CD14-positive monocyte (primary cell): ENCODE results near the gene ANKRD13C. TPM values are rescaled to one million over a fixed set of nuclear protein-coding genes. Genes with fewer than 3 reads are reported as not detected.

Experiments
- DNase-seq, 3 donors: peaks; one replicate each; pipeline ENCODE4 v3.0.0-alpha.2; 2011 to 2022
- H2AFZ ChIP-seq: 2 replicates; pipeline ENCODE4 v1.6.0; 2012; ENCODE audit warnings: mild to moderate bottlenecking, low read depth, low read length, inconsistent platforms; ENCODE audit not compliant: insufficient read depth, poor library complexity, severe bottlenecking
- H3K27ac ChIP-seq, 2 donors: 1 replicate in 1 of 2; 2 replicates in 1 of 2; pipeline ENCODE4 v1.5.1; 2012 to 2013; ENCODE audit warnings: low read length in 2 of 2, control low read depth in 1 of 2, inconsistent platforms in 1 of 2, low read depth in 1 of 2, mild to moderate bottlenecking in 1 of 2
- H3K27me3 ChIP-seq, 2 donors: one replicate each; pipeline versions ENCODE4 v1.6.0 to v1.6.1; 2011 to 2013; ENCODE audit warnings: low read length in 2 of 2; ENCODE audit not compliant: control insufficient read depth in 2 of 2, insufficient read depth in 2 of 2
- H3K36me3 ChIP-seq, 2 donors: replicated peaks in 1 of 2; 1 replicate in 1 of 2; 2 replicates in 1 of 2; pipeline versions ENCODE4 v1.5.1 to v1.6.1; 2012 to 2013; ENCODE audit warnings: low read length in 2 of 2, control low read depth in 1 of 2, inconsistent platforms in 1 of 2, mild to moderate bottlenecking in 1 of 2; ENCODE audit not compliant: insufficient read depth in 2 of 2, control insufficient read depth in 1 of 2
- H3K4me1 ChIP-seq, 2 donors: 1 replicate in 1 of 2; 2 replicates in 1 of 2; pipeline versions ENCODE4 v1.5.1 to v1.6.1; 2012 to 2013; ENCODE audit warnings: low read length in 2 of 2, control low read depth in 1 of 2, inconsistent platforms in 1 of 2, mild to moderate bottlenecking in 1 of 2, moderate library complexity in 1 of 2; ENCODE audit not compliant: insufficient read depth in 2 of 2, control insufficient read depth in 1 of 2
- H3K4me2 ChIP-seq: replicated peaks from 2 replicates; pipeline ENCODE3; 2012; ENCODE audit warnings: low read length, moderate library complexity, mild to moderate bottlenecking; ENCODE audit not compliant: poor library complexity, severe bottlenecking; ENCODE audit errors: extremely low read depth
- H3K4me3 ChIP-seq, 3 experiments: fragments of 200-600 bp in 1 of 3; sonication (generic) in 1 of 3; replicated peaks in 1 of 3; 1 replicate in 2 of 3; 2 replicates in 1 of 3; pipeline ENCODE4 v1.5.1; 2011 to 2013; ENCODE audit warnings: low read length in 3 of 3, mild to moderate bottlenecking in 3 of 3, control low read depth in 2 of 3, low read depth in 2 of 3, inconsistent platforms in 1 of 3, moderate library complexity in 1 of 3
- H3K79me2 ChIP-seq: 2 replicates; pipeline ENCODE4 v1.6.0; 2012; ENCODE audit warnings: mild to moderate bottlenecking, control low read depth, inconsistent platforms, low read length, moderate library complexity; ENCODE audit not compliant: insufficient read depth
- H3K9ac ChIP-seq: 2 replicates; pipeline ENCODE4 v1.6.0; 2017; ENCODE audit warnings: low read length, mild to moderate bottlenecking; ENCODE audit not compliant: insufficient read depth, poor library complexity, severe bottlenecking
- H3K9me3 ChIP-seq, 2 donors: replicated peaks in 1 of 2; 1 replicate in 1 of 2; 2 replicates in 1 of 2; pipeline versions ENCODE4 v1.5.1 to v1.6.1; 2012 to 2013; ENCODE audit warnings: low read length in 2 of 2, control low read depth in 1 of 2; ENCODE audit not compliant: control insufficient read depth in 1 of 2, insufficient read depth in 1 of 2
- H4K20me1 ChIP-seq: 2 replicates; pipeline ENCODE4 v1.6.0; 2012; ENCODE audit warnings: mild to moderate bottlenecking, low read length, control low read depth, moderate library complexity; ENCODE audit not compliant: insufficient read depth
- H3K27ac Mint-ChIP-seq, 7 donors: one replicate each; pipeline ENCODE4 v1.8.0; 2020; ENCODE audit warnings: mild to moderate bottlenecking in 7 of 7, mixed read lengths in 7 of 7, moderate library complexity in 6 of 7, inconsistent platforms in 2 of 7
- H3K27me3 Mint-ChIP-seq, 3 donors: one replicate each; pipeline ENCODE4 v1.8.0; 2021 to 2022; ENCODE audit warnings: low read depth in 3 of 3, mild to moderate bottlenecking in 3 of 3, mixed read lengths in 3 of 3, moderate library complexity in 3 of 3, inconsistent platforms in 1 of 3
- H3K36me3 Mint-ChIP-seq, 2 donors: one replicate each; pipeline ENCODE4 v1.8.0; 2020; ENCODE audit warnings: mixed read lengths in 2 of 2, inconsistent platforms in 1 of 2, mild to moderate bottlenecking in 1 of 2
- H3K4me1 Mint-ChIP-seq: one replicate; pipeline ENCODE4 v1.8.0; 2020; ENCODE audit warnings: mild to moderate bottlenecking, mixed read lengths
- H3K4me3 Mint-ChIP-seq, 2 donors: one replicate each; pipeline ENCODE4 v1.8.0; 2020; ENCODE audit warnings: mild to moderate bottlenecking in 2 of 2, mixed read lengths in 2 of 2, moderate library complexity in 1 of 2
- H3K9me3 Mint-ChIP-seq, 7 donors: one replicate each; pipeline ENCODE4 v1.8.0; 2020 to 2022; ENCODE audit warnings: mixed read lengths in 7 of 7, mild to moderate bottlenecking in 6 of 7, moderate library complexity in 6 of 7, inconsistent platforms in 2 of 7
- WGBS: methylation state at CpG from one replicate; pipeline ENCODE4 v1.1.5; 2013; ENCODE audit warnings: missing lambda C conversion rate; ENCODE audit not compliant: insufficient coverage; 5-methylcytosine and 5-hydroxymethylcytosine counted together
- intact Hi-C, 2 donors: fragments of 100-400 bp; cut with micrococcal nuclease; formaldehyde crosslinking; loops; one replicate each; pipeline versions ENCODE4 v1.15.0 to v1.15.1; 2023
- polyA plus RNA-seq, 3 donors: library from polyadenylated mRNA; depleted of rRNA in 1 of 3; unstranded in 2 of 3; stranded (reverse) in 1 of 3; fragments of 300-500 nt in 2 of 3; fragments of >200 nt in 1 of 3; fragmentation: Illumina TruSeq in 2 of 3; gene quantifications; 1 replicate in 2 of 3; 2 replicates in 1 of 3; pipeline ENCODE4 v1.2.3, GENCODE V29; 2012 to 2021
- TF ChIP-seq, protein P1 (sequence below): fragments of 200-600 bp; IDR thresholded peaks from one replicate; pipeline ENCODE4 v1.8.0; 2022; ENCODE audit warnings: antibody characterized with exemption, mild to moderate bottlenecking

ANKRD13C gene
- polyA plus RNA-seq, 3 donors = 4.5 to 7.6 (median 6.5) TPM

DNA sequence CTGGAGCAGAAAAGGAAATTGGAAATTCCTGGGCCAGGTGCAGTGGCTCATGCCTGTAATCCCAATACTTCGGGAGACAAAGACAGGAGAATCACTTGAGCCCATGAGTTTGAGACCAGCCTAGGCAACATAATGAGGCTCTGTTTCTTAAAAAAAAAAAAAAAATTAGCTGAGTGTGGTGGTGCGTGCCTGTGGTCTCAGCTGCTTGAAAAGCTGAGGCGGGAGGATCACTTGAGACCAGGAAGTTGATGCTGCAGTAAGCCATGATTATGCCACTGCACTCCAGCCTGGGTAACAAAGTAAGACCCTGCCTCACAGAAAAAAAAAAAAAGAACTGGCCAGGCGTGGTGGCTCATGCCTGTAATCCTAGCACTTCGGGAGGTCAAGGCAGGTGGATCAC is 76.6 kb downstream of the ANKRD13C start:
- no peaks in the 10 kb centered on the region for H3K27me3 ChIP-seq
- WGBS = 100% methylated on average over 3 of the region's 5 CpGs
- no peak overlapping the region for H3K9ac ChIP-seq
- H3K36me3 ChIP-seq = peaks cover 31 to 60% of the 10 kb centered on the region in 2 donors
- H3K36me3 Mint-ChIP-seq = peaks cover 37 to 69% of the 10 kb centered on the region in 2 donors
- H3K27ac ChIP-seq = no peak overlapping the region
- no peaks in the 10 kb centered on the region for H3K79me2 ChIP-seq
- peaks cover 0 to 1% (median 0%) of the 10 kb centered on the region in 3 donors for H3K27me3 Mint-ChIP-seq
- no peaks in the 10 kb centered on the region for H3K9me3 Mint-ChIP-seq
- H3K4me3 ChIP-seq = no peak overlapping the region
- H3K4me1 Mint-ChIP-seq = no peaks in the 10 kb centered on the region
- H3K4me1 ChIP-seq = no peaks in the 10 kb centered on the region
- TF ChIP-seq, protein P1, sequence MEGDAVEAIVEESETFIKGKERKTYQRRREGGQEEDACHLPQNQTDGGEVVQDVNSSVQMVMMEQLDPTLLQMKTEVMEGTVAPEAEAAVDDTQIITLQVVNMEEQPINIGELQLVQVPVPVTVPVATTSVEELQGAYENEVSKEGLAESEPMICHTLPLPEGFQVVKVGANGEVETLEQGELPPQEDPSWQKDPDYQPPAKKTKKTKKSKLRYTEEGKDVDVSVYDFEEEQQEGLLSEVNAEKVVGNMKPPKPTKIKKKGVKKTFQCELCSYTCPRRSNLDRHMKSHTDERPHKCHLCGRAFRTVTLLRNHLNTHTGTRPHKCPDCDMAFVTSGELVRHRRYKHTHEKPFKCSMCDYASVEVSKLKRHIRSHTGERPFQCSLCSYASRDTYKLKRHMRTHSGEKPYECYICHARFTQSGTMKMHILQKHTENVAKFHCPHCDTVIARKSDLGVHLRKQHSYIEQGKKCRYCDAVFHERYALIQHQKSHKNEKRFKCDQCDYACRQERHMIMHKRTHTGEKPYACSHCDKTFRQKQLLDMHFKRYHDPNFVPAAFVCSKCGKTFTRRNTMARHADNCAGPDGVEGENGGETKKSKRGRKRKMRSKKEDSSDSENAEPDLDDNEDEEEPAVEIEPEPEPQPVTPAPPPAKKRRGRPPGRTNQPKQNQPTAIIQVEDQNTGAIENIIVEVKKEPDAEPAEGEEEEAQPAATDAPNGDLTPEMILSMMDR = no peak
- H3K27ac Mint-ChIP-seq = peak overlapping the region in 1 of 7 donors; percentile 54
- H3K9me3 ChIP-seq = no peaks in the 10 kb centered on the region
- no peak for DNase-seq
- no peak overlapping the region for H2AFZ ChIP-seq
- H3K4me2 ChIP-seq = no peak overlapping the region
- intact Hi-C loops = no loop called here
- H4K20me1 ChIP-seq = no peaks in the 10 kb centered on the region
- H3K4me3 Mint-ChIP-seq = no peak overlapping the region

DNA sequence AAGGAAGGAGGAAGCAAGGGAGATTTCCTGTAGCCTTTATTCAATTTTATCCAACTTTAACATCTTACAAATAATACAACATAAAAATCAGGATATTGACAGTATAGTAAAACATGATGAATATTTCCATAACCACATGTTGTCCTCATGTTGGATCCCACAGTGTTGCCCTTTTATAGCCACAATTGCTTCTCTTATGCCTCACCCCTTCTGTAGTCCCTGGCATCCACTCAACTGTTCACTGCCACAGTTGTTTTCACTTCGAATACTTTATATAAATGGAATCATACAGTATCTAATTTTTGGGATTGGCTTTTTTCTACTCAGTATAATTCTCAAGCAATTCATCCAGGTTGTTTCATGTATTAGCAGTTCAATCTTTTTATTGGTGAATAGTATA is 88.6 kb downstream of the ANKRD13C start:
- intact Hi-C loops = no loop called here
- H2AFZ ChIP-seq = no peak overlapping the region
- peak overlapping the region in 1 of 7 donors; percentile 30 for H3K27ac Mint-ChIP-seq
- H3K27me3 ChIP-seq = no peaks in the 10 kb centered on the region
- no CpG with 5 or more reads among the region's 1 CpG for WGBS
- no peaks in the 10 kb centered on the region for H3K9me3 ChIP-seq
- H3K27ac ChIP-seq = no peak overlapping the region
- no peaks in the 10 kb centered on the region for H4K20me1 ChIP-seq
- H3K36me3 Mint-ChIP-seq = peaks cover 49 to 63% of the 10 kb centered on the region in 2 donors
- H3K4me1 Mint-ChIP-seq = no peaks in the 10 kb centered on the region
- H3K4me3 Mint-ChIP-seq = no peak overlapping the region
- no peaks in the 10 kb centered on the region for H3K27me3 Mint-ChIP-seq
- no peaks in the 10 kb centered on the region for H3K79me2 ChIP-seq
- no peak for DNase-seq
- H3K4me1 ChIP-seq = no peaks in the 10 kb centered on the region
- peaks cover 20 to 63% of the 10 kb centered on the region in 2 donors for H3K36me3 ChIP-seq
- H3K4me3 ChIP-seq = no peak overlapping the region
- H3K9me3 Mint-ChIP-seq = peaks cover 0 to 12% (median 4%) of the 10 kb centered on the region in 7 donors
- H3K9ac ChIP-seq = no peak overlapping the region
- H3K4me2 ChIP-seq = no peak overlapping the region
- TF ChIP-seq, protein P1 = no peak
